Femur (tissue), 1 donor: ENCODE measurements around the gene EPAS1.

Source experiments
- DNase-seq: peaks from one replicate; pipeline ENCODE4 v3.0.0-alpha.2; 2017

EPAS1 gene

DNA sequence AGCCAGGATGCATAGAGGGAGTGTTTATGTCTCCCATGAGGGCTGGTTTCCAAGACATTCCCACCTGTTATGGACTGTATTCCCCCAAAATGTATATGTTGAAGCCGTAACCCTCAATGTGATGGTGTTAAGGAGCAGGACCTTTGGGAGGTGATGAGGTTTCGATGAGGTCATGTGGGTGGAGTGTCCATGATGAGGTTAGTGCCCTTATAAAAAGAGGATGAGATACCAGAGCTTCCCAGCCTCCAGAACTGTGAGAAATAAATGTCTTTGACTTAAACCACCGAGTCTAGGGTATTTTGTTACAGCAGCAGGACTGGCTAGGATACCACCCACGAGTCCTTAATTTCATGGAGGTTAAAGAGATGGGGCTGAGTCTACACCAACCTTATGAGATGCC is 22.6 kb upstream of the EPAS1 start:
- no peak for DNase-seq

DNA sequence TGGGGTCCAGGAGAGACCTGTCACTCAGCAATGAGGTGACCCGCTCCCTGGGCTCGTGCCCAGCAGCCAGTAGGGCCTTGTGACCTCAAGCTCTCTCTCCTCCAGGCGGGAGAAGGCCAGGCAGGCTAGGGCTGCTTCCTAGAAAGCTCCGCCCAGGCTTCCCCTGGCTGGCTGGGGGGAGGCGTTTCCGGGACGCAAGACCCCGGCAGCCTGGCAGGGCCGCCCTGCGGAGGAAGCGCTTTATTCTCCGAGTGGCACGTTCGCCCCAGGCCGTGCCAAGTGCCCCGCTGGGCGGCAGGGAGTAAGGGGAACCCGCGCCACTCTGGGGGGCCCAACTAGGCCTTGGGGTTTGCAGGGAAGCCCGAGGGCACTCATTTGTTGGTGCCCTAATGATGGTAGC is 21.2 kb upstream of the EPAS1 start:
- DNase-seq, result peak; percentile 73

DNA sequence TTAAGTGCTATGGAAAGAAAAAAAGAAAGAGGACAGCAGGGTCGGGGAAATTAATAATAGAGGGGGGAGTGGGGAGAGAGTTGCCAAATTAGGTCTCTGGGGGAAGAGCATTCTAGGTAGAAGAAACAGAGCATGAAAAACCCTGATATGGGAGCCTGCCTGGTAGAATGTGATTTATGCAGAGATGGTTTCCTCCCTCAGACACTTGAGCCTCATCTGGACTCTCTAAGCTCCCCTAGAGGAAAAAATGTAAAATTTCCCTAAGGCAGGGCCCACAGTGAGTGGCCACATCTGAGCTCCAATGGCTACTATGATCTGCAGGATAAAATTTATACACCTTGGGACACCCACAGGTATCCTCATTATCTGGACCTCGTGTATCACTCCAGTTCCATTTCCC is 20.6 kb upstream of the EPAS1 start:
- DNase-seq, result no peak

DNA sequence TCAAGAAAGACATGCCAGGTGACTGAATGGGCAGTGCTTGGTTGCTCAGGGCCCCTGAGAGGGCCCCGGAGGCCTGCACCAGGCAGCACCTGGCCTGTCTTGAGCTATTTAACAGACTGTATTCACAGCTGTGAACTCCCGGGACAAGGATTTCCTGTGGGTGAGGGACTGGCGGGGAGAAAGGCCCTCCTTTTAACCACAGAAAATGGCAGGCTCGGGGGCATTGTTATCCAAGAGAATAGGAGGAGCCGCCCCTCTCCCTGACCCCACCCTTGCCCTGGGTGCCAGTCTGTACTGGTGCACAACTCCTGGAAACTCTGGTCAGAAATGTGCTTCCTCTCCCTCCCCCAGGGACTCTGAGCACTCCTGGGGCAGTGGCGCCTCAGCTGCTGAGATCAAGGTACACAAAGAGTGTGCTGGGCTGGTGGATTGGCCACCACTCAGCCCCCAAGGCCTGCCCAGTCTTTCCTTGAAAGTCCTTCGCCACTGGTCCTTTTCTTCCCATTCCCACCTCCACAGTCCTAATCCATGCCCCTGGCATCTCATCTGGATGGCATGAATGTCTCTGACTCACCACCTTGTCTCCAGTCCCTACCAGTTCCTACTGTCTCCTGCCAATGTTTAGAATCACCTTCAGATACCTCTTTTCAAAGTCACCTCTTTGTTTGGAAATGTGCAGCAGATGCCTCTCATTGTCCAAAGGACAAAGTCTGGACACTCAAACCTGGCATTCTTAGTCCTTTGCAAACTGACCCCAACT is 19.6 kb upstream of the EPAS1 start:
- DNase-seq, result no peak

DNA sequence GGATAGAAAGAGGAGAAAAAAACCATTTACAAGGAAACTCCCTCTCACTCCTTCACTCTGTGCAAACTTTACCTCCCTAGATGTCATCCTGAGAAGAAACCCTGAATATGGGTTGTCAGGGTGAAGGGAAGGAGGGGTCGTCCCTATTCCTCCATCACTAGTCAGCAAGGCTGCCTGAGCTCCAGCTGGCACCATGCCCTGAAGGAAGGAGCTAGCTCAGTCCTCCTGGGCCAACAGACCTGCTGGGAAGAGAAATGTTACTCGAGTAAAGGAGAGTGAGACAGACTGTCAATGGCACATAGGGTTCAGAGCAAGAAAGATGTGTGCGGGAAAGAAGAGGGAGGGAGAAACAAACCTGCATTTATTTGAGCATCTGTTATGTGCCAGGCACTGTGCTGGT is 18.3 kb upstream of the EPAS1 start:
- no peak for DNase-seq

DNA sequence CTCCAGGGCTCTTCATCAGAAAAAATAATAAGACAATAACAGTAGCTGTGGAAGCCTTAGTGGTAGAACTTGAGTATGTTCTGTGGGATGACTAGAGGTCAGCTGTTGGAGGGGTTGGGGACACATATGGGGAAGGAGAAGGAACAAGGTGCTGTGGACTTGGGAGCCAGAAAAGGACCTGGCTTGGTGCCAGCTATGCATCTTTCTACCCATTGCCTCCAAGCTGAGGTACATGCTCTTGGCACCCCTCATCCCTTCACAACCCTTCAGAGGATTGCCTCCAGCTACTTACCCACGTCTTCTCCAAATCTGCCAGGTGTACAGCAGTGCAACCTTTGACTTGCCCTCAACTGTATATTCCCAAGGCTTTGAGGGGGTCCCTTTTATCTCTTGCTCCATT is 15.3 kb upstream of the EPAS1 start:
- no peak for DNase-seq

DNA sequence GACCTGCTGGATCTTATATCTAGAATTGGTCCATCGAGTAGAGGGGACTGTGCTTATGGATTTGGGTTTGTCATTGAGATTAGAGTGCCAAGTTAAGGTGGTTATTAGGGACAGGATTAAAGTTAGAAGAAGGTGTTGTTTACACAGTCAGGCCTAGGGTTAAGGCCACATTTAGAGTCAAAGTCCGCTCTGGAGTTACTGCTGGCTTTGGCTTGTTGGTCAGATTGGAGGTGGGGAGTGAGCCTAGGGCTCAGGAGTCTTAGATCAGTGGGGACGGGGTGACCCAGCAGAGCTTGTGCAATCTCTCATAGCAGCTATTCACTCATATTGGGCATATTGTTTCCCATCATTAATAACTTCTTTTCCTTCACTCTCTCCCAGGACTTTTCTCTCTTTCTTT is 13.5 kb upstream of the EPAS1 start:
- DNase-seq, result no peak

DNA sequence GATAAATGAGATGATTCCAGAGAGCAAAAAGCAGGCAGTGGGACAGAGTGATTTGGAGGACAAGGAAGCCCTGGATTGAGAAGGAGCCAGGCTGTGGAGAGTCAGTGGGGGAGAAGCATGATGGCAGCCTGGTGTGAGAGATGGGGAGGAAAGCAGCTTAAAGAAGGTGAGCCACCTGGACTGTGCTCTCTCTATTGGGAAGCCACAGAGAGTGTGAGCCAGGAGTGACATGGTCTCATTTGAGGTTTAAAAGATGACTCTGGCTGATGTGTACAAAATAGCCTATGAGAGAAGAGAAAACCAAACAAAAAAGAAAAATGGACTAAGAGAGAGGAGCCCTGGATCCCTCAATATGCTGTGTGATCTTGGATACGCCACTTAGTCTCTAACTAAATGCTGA is 12.9 kb upstream of the EPAS1 start:
- no peak for DNase-seq

DNA sequence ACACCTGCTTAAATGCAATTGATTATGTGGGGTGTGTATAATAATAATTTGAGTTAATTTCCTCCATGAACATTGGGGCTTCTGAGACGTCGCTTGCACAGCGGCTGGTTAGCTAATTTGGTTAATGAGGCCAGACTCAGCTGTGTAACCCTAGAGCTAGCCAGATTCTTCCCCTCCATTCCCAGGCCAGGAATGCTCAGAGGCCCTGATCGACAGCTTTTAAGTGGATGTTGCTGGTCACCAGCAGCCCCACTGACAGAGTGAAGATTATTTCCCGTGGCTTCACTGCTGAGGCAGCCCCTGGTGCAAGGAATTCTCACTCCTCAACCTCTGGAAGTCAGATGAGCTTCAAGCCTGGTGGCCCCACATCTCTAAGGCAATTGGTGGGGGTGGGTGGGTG is 12.4 kb upstream of the EPAS1 start:
- no peak for DNase-seq

DNA sequence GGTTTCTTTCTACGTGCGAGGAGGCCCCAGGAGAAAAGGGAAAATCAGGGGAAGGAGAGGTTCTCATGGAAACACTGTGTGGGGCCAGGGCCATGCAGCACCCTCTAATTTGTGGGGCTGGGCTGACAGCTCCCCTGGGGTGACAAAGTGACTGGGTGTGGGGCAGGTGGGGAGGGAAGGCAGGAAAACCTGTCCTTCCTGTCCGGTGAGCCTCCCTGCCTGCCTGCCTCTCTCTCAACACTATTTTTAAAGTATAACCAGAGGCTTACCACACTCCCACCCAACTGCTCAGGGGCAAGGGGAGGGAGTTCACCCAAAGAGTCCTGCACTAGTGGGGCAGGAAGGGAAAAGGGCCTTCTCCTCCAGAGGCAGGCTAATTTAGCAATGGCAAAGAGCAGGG is 10.5 kb upstream of the EPAS1 start:
- no peak for DNase-seq

DNA sequence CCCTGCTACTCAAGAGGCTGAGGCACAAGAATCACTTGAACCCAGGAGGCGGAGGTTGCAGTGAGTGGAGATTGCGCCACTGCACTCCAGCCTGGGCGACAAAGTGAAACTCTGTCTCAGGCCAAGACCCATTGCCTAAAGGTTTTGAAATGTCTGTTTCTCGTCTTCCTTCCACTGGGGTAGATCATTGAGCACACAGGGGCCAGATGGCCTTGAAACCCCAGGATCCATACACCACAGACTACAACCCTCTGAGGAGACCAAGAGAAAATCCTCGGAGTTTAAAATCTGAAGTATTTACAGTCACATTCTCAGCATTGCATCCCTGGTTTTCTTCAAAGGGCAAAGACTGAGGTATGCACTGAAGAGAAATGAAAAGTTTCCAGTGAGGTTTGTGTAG is 7.1 kb upstream of the EPAS1 start:
- DNase-seq, result no peak

DNA sequence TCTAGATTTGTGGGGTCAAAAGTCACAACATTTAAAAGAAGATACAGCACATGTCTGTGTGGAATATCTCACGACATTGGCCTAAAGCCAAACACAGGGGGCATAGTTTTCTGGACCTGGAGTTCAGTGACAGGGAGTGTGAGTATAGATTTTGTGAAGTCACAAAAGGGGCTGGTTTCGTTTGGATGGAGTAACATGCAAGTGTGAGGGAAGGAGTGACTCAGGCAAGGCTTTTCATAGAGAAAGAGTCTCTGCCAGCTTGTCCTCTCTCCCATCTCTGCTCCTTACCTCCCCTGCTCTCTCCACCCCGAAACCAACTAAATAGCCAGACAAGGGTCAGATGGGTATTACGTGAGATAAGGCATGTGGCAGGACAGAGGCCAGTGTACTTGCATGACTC is 3.7 kb upstream of the EPAS1 start:
- DNase-seq, result no peak

DNA sequence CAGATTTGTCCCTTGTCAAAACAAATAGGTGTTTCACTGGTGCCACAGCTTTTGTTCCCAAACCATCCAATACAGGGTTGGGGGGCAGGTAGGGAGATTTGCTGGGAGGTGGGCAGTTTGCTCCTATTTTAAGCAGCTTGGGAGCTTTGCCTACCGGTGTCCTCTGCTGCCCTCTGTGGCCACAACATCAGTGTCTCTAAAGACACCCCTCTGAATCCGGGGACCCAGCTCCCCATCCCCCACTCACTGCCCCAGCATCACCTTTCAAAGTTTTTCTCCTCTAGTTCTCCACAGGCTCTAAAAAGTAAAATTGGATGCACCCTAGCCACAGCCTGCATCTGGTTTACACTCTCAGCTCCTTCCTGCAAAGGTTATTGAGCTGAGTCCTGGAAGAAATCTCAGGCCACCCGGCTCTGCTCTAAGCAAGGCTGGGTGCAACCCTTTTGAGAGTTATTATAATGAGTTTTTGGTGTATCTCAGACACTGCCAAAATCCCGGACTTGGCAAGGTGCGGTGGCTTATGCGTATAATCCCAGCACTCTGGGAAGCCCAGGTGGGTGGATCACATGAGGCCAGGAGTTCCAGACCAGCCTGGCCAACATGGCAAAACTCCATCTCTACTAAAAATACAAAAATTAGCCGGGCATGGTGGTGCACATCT is 2.9 kb upstream of the EPAS1 start:
- DNase-seq, result no peak

DNA sequence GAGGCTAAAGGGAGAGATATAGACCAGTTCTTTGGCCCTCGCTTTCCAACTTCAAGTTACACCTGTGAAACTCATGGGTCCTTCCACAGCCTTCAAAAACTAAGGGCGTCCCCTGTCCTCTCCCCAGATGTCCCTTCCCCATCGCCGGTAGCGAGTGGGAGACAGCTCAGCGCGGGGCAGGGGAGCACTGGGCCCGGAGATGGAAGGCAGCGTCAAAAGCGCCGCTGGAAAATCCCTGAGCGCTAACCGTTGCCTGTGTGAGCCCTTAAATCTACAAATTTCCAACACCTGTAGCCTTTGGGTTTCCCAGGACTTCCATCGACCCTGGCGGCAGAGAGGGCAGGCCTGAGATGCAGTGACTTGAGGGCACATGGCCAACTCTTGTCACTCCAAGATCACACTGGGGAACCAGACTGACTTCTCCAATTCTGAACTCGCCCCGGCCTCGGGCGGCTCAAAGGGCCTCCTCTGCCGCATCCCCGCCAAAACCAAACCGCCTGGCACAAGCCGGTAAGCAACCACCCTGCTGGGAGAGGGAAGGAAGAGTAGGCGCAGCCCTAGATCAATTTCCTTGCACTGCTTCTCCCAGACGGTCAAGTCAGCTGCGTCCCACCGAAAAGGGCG is 879 bp upstream of the EPAS1 start:
- DNase-seq, result peak; percentile 57

DNA sequence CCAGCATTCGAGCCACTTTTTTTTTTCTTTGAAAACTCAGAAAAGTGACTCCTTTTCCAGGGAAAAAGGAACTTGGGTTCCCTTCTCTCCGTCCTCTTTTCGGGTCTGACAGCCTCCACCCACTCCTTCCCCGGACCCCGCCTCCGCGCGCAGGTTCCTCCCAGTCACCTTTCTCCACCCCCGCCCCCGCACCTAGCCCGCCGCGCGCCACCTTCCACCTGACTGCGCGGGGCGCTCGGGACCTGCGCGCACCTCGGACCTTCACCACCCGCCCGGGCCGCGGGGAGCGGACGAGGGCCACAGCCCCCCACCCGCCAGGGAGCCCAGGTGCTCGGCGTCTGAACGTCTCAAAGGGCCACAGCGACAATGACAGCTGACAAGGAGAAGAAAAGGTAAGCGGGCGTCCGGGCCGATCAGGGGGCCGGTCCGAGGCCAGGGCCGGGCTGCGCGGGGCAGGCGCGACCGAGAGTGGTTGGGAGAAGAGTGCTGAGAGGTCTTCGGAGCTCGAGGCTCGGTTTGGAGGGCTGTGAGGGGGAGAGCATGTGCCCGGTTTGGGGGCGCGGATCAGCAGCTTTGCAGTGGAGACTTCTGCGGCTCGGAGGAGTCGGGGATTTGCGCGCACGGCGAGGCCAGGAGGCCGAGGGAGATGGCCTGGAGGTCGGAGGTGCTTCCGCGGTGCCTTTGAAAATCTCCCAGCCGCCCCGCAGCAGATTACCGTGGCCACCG is 502 bp downstream of the EPAS1 start:
- DNase-seq, result peak; percentile 53

DNA sequence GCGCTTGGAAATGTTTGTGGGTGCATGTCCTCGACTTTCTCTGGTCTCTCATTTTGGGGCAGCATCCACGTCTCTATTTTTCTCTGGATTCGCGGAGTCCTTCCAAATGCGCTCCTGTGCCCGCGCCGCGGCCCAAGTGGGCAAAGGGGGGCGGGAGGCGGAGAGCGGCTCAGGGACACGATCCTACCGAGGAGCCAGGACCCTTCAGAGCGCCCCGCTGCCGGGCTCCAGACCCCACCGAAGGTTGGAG is 990 bp downstream of the EPAS1 start:
- DNase-seq, result no peak

DNA sequence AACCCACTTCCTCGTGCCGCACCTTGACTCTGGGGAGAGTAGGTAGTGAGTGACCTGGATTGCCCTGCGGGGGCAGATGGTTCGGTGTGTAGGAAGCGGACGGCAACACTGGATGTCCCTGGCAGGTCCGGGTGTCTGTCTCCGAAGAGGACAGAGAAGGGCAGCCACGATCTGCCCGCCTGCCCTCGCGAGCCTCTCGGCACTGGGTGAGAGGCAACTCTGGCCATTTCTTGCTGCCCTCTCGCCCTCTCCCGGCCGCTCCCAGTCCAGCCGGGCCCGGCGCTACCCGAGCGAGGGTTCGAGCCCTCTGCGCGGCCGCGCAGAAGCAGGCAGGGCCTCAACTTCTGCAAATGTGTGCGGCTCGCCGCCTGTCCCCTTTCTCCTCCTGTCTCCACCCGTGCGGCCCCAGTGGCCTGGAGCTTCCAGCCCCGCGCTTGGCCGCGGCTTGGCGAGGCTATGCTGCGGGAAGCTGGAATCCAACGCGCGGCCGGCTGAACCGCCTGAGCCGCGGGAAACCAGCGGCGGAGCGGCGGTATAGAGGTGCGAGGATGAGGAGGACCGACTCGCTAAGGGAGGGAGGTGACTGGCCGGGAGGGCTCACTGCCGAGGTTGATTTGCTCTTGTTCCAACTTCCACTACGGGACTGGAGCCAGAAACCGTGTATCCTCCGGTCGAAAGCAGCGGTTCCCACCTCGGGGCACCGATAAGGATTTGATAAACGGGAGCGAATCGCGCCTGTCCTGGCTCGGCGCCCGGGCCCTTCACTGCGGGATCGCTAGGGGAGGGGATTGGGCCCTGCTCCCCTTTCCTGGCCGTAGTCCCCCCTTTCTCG is 1.5 kb downstream of the EPAS1 start:
- DNase-seq, result peak; percentile 57

DNA sequence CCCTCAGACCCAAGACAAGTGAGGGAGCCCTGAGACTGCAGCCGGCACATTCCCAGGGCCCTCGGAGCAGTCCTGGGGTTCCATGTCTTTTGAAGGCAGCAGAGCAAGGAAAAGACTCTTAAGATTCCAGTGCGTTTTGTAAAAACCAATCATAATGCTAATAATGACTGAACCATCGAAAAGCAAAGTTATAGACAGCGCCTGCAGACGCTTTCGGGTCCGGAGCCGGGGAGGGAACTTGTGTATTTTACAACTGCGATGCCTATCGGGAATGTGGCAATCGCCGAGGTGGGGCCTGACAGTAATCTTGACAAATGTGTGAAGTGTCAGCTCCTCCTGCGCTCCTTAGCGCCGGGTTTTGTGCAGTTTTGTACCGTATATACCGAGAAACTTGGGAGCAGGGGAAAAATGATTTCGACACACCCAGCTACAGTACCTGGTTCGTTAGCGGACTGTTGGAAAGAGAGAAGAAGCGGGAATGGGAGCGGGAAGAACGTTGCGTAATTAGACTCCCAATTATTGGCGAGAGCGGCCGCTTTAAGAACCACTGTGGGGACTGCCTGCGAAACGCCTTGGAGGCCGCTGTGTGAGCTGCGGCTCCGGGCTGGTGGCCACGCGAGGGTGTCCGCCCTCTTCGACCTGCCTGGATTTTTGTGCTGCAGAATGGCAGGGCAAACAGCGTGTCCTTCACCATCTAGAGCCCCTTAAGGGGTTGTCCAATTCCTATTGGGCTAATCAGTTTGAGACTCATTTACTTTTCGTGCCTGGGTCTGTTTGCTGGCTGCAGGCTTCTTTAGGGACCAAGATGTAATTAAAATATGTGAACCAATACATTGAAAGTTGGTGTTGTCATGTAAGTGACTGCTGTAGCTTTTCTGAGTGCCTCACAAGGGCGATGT is 2.4 kb downstream of the EPAS1 start:
- DNase-seq, result peak; percentile 58

DNA sequence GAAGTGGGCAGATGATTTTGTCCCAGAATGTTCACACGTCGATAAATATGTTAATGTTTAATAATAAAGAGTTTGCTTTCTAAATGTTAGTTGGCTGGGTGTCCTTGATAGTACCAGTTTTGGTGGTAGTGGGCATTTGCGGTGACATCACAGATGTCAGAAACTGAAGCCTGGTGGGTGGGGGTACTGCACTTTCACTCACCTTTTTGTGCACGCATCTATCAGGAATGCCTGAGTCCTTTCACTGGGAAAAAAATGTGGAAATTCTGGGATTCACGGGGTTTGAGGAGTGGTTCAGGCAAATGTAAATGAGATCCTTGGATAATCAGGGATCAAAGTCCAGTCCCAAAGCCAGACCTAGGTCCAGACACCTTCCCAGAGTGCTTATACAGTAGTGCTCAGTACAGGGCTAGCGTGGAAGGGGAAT is 3.2 kb downstream of the EPAS1 start:
- no peak for DNase-seq

DNA sequence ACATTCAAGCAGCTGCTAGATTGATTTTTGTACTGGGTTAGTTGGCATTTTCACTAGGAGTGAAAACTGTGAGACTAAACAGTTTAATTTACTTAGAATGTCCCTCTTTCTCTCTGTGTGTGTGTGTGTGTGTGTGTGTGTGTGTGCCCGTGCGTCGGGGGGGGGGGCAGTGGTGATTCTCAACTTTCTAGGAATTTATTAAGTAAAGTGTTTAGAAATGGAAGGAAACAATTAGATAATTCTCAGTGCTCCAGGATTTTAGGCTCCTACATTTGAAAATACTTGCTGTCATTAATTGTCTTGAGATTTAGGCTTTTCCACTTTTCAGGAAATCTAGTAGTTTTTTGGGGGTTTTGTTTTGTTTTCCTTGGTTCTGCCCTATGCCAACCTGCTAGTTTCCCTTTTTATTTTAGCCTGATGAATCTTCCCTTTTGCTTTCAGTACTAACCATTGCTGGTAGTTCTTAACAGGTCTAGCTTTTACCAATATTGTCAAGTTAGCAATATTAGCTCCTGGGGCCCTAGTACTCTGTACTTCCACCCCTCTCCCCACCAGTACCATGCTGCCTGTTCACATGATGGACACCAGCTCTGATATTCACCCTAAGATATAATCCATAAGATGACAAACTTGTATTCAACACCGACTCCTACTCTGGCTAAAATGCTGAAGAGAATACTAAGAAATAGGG is 4.9 kb downstream of the EPAS1 start:
- no peak for DNase-seq

DNA sequence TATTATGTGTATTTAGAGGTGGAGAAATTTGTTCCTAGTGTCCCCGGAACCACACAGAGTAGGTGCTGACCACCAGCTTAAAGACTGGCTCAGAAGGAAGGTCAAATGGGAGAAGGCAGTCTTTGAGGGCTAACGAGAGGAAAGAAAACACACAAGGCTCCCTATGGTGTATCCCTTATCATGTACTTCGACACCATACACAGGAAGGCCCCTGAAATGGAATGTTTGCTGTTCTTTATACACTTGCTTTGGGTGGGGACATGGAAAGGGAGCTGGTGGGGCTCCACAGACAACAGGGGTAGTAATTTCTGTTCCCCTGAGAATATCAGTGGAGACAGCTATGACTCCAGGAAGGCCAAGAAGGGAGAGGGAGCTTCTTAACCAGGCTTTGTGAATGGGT is 6.0 kb downstream of the EPAS1 start:
- DNase-seq, result no peak
